ENCODE data around the gene RELN.

The RELN gene

DNA sequence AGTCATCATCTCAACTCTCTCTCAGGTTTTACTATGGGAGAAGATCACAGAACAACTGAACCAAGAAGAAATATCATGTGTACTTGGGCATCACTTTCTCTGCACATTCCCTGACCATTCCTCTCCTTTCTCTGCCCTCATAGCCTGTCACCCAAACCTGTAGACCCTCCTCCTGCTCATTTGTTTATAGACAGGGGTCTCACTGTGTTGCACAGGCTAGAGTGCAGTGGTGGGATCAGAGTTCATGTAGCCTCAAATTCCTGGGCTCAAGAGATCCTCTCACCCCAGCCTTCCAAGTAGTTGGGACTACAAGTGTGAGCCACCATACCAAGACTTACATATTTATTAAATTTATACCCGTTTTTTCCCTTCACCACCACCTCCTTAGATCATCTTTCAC, 282.7 kb downstream of the RELN start:
- ChIA-PET CTCF (no interaction called here), POLR2A (no interaction called here)
- TF ChIP-seq, protein P1, sequence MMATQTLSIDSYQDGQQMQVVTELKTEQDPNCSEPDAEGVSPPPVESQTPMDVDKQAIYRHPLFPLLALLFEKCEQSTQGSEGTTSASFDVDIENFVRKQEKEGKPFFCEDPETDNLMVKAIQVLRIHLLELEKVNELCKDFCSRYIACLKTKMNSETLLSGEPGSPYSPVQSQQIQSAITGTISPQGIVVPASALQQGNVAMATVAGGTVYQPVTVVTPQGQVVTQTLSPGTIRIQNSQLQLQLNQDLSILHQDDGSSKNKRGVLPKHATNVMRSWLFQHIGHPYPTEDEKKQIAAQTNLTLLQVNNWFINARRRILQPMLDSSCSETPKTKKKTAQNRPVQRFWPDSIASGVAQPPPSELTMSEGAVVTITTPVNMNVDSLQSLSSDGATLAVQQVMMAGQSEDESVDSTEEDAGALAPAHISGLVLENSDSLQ (IDR thresholded peaks at IDR 0.05), result no peak
- TF ChIP-seq FOXK2 (IDR thresholded peaks at IDR 0.05), result no peak
- no peak for TF ChIP-seq CTBP1 (IDR thresholded peaks at IDR 0.05; ENCODE audit: borderline replicate concordance)
- no peak for TF ChIP-seq TARDBP (IDR thresholded peaks at IDR 0.05)
- TF ChIP-seq NFRKB (IDR thresholded peaks at IDR 0.05), result no peak
- TF ChIP-seq FOXM1 (IDR thresholded peaks at IDR 0.05; ENCODE audit: borderline replicate concordance), result no peak
- TF ChIP-seq HDGF (IDR thresholded peaks at IDR 0.05; ENCODE audit: borderline replicate concordance), result no peak
- TF ChIP-seq SUZ12 (IDR thresholded peaks at IDR 0.05), result no peak
- no peak for TF ChIP-seq LEF1 (IDR thresholded peaks at IDR 0.05; ENCODE audit: borderline replicate concordance)
- no peak for TF ChIP-seq BHLHE40 (IDR thresholded peaks at IDR 0.05; ENCODE audit: borderline replicate concordance)
- no peak for TF ChIP-seq L3MBTL2 (conservative IDR thresholded peaks at IDR 0.05)
- TF ChIP-seq ELF4 (IDR thresholded peaks at IDR 0.05), result no peak
- no peak for TF ChIP-seq FOXA1 (IDR thresholded peaks at IDR 0.05)
- no peak for DNase-seq (ENCODE audit: extremely low spot score)

DNA sequence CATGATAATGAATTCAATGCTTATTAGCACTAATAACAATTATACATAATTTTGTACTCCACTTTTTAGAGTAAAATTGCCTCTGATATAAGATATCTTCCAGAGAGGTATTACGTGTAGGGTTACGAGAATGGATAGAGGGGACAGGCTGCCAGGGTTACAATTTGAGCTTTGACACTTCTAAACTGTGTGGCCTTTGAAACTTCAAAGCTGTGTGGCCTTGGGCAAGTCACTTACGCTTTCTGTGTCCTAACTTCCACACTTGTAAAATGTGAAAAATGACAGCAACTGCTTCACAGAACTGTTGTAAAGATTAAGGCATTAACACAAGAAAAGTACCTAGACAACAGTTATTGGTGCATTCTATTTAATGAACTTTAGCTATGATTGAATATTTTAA, 283.9 kb downstream of the RELN start:
- CTCF ChIA-PET, result no interaction called here
- no peak for DNase-seq (ENCODE audit: extremely low spot score)
- TF ChIP-seq, protein P1 (IDR thresholded peaks at IDR 0.05), result no peak
- TF ChIP-seq FOXM1 (IDR thresholded peaks at IDR 0.05; ENCODE audit: borderline replicate concordance) (no peak), FOXA1 (IDR thresholded peaks at IDR 0.05) (no peak), SP1 (IDR thresholded peaks at IDR 0.05) (no peak), FOXK2 (IDR thresholded peaks at IDR 0.05) (no peak), TARDBP (IDR thresholded peaks at IDR 0.05) (no peak), HDGF (IDR thresholded peaks at IDR 0.05; ENCODE audit: borderline replicate concordance) (no peak), L3MBTL2 (conservative IDR thresholded peaks at IDR 0.05) (no peak), NFRKB (IDR thresholded peaks at IDR 0.05) (no peak), BHLHE40 (IDR thresholded peaks at IDR 0.05; ENCODE audit: borderline replicate concordance) (no peak), LEF1 (IDR thresholded peaks at IDR 0.05; ENCODE audit: borderline replicate concordance) (no peak), ZNF384 (IDR thresholded peaks at IDR 0.05) (no peak), SUZ12 (IDR thresholded peaks at IDR 0.05) (no peak), ARNT (IDR thresholded peaks at IDR 0.05) (no peak), ELF4 (IDR thresholded peaks at IDR 0.05) (no peak), CTBP1 (IDR thresholded peaks at IDR 0.05; ENCODE audit: borderline replicate concordance) (no peak)
- POLR2A ChIA-PET, result no interaction called here

DNA sequence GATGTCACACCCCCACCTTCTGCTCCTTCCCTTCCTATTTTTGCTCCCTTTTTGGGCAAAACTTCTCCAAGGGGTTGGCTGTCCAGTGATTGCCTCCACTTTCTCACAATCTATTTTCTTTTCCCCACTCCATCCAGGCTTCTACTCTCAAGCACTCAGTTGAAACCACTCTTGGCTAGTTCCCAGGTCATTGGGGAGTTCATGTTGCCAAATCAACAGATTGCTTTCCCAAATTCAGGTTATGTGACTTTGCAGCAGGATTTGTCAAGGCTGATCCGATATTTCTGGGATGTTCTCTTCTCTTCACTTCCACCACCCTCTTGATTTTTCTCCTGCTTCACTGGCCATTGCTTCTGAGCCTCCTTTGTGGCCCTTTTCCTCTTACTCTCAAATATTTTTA, 284.8 kb downstream of the RELN start:
- ChIA-PET POLR2A (no interaction called here), CTCF (no interaction called here)
- no peak for DNase-seq (ENCODE audit: extremely low spot score)
- TF ChIP-seq, protein P1 (IDR thresholded peaks at IDR 0.05), result no peak
- TF ChIP-seq ARNT (IDR thresholded peaks at IDR 0.05), result no peak
- TF ChIP-seq L3MBTL2 (conservative IDR thresholded peaks at IDR 0.05), result no peak

DNA sequence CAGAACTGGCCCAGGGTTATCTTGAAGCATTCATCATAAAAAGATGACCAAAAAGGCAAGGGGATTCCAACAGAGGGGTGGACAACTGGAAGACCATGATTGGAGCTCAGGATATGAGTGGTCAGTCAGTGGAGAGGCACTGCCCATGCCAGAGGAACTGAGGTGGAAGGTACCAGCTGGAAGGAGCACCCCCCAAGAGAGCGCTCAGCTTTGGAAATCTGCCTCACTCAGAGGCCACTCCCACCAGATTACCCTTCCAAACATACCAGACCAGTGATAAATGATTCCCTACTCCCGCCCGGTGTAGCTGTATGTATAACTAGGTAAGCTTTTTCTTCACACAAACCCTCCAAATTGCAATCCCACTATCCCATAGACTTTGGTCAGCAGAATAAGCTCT, 286.5 kb downstream of the RELN start:
- no peak for TF ChIP-seq ZNF384 (IDR thresholded peaks at IDR 0.05)
- ChIA-PET POLR2A (no interaction called here), CTCF (no interaction called here)
- no peak for DNase-seq (ENCODE audit: extremely low spot score)

DNA sequence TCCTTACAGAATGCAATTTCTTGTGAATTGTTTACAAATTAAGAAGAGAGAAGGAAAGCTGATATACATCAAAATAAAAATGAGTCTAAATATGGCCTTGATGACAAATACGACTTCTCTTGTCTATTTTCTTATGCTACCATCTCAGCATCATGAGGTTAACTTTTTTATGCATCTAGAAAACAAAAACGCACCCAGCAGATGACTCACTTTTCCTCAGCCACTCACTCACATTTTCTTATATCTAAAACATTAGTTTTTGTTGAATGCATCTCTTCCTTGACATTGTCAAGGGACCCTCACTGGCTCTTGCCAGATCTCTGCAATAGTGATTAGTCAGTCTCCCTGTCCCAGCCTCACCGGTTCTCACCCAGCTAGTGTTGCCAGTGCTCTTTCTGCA, 287.0 kb downstream of the RELN start:
- TF ChIP-seq ELF4 (IDR thresholded peaks at IDR 0.05) (no peak), NFRKB (IDR thresholded peaks at IDR 0.05) (no peak), ZNF384 (IDR thresholded peaks at IDR 0.05) (no peak), FOXM1 (IDR thresholded peaks at IDR 0.05; ENCODE audit: borderline replicate concordance) (no peak), CTBP1 (IDR thresholded peaks at IDR 0.05; ENCODE audit: borderline replicate concordance) (no peak), LEF1 (IDR thresholded peaks at IDR 0.05; ENCODE audit: borderline replicate concordance) (no peak), BHLHE40 (IDR thresholded peaks at IDR 0.05; ENCODE audit: borderline replicate concordance) (no peak), FOXK2 (IDR thresholded peaks at IDR 0.05) (no peak), FOXA1 (IDR thresholded peaks at IDR 0.05) (no peak), SUZ12 (IDR thresholded peaks at IDR 0.05) (no peak), TARDBP (IDR thresholded peaks at IDR 0.05) (no peak)
- TF ChIP-seq, protein P1 (IDR thresholded peaks at IDR 0.05), result no peak
- no peak for DNase-seq (ENCODE audit: extremely low spot score)
- ChIA-PET POLR2A (no interaction called here), CTCF (no interaction called here)

DNA sequence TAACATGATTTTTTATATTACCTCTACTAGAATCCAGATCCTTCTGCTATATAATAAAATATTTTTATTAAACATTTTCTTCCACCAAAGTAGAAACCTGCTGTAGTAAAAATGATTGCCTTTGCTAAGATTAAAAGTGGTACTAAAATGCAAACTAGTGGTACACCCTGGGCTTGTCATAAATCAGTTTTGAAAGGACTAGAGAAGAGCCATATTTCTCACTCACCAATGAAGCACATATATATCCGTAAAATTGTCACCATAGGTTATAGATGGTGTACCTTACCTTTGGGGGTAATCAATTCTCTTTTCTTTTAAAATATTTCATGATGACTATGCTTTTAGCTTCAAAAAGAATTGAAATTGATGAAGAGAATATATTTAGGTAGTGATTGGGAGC, 290.4 kb downstream of the RELN start:
- CTCF ChIA-PET, result no interaction called here

DNA sequence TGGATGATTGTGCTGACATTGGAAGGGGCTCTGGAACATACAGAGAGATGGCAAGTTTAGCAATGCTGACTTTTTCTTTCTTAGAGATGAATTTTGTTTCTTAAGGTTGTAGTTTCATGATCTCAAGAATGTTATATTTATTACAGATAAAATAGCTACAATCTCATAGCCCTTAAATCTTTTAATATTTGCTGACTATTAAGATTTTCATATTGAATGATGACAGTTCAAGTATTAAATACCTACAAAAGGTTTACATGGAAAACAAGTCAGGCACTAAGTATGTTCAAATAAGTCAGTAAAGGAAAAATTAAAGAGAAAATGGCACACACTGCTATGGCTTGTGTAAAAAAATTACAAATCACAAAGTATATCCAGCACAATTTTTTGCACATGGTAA, 291.4 kb downstream of the RELN start:
- no peak for DNase-seq (ENCODE audit: extremely low spot score)
- ChIA-PET POLR2A (no interaction called here), CTCF (interaction anchor here (0.7 kb wide), 1 partner anchor 38 kb away, joined by 3 read pairs; no protein-coding TSS in a partner anchor)
- TF ChIP-seq L3MBTL2 (conservative IDR thresholded peaks at IDR 0.05) (no peak), LEF1 (IDR thresholded peaks at IDR 0.05; ENCODE audit: borderline replicate concordance) (no peak)

More for the DNA sequence above, 290.4 kb downstream of the RELN start:
- POLR2A ChIA-PET, result no interaction called here
- no peak for TF ChIP-seq ARNT (IDR thresholded peaks at IDR 0.05)
- no peak for DNase-seq (ENCODE audit: extremely low spot score)

Data from HEK293T (cell line).